GM13976 (cell line): ENCODE results near the gene RMDN2.
"Not testable (repeated sequence)": the region's sequence is repeated elsewhere in the genome, so short reads cannot be mapped to it uniquely, and the experiment has no call there.

ENCODE experiments used
- DNase-seq: peaks from one replicate; pipeline ENCODE4 v3.0.0; 2012; ENCODE audit warnings: low spot score
- CTCF ChIP-seq: IDR thresholded peaks from 2 replicates; pipeline ENCODE4 v1.5.1; 2012; ENCODE audit warnings: borderline replicate concordance, mild to moderate bottlenecking; ENCODE audit not compliant: insufficient read depth; ENCODE audit errors: extremely low read depth, missing control alignments, control extremely low read depth
- in situ Hi-C: fragments of 300-500 bp; cut with MboI; formaldehyde crosslinking; loops from one replicate; pipeline ENCODE4 v1.12.0; 2022; ENCODE audit warnings: low sequenced_read_pairs, mixed read lengths, inconsistent platforms; ENCODE audit not compliant: unreplicated experiment

RMDN2 gene

GRCh38 chr2:37921781-37922180 lies 3.3 kb upstream of the RMDN2 start:
- TF ChIP-seq CTCF: no peak
- DNase-seq: no peak
- in situ Hi-C loops: no loop called here

GRCh38 chr2:37923308-37924055 lies 1.6 kb upstream of the RMDN2 start:
- in situ Hi-C loops: no loop called here
- no peak for DNase-seq
- no peak for TF ChIP-seq CTCF

- in situ Hi-C loops: no loop called here
- DNase-seq: no peak
- TF ChIP-seq CTCF: no peak
Observed at GRCh38 chr2:37926635-37927034, 1.5 kb downstream of the RMDN2 start.

GRCh38 chr2:37928377-37928776 lies 3.3 kb downstream of the RMDN2 start:
- DNase-seq: no peak
- no peak for TF ChIP-seq CTCF
- in situ Hi-C loops: no loop called here

- in situ Hi-C loops, DNase-seq: not testable (repeated sequence)
Observed at GRCh38 chr2:37930392-37930791, 5.3 kb downstream of the RMDN2 start.

GRCh38 chr2:37932873-37933272 lies 7.8 kb downstream of the RMDN2 start:
- DNase-seq, in situ Hi-C loops: not testable (repeated sequence)

- DNase-seq: peak; percentile 76
- in situ Hi-C loops: no loop called here
- no peak for TF ChIP-seq CTCF
Observed at GRCh38 chr2:37934591-37935513, 9.8 kb downstream of the RMDN2 start.

GRCh38 chr2:37937568-37937967 lies 12.5 kb downstream of the RMDN2 start:
- DNase-seq, in situ Hi-C loops: not testable (repeated sequence)

- in situ Hi-C loops: not testable (repeated sequence)
Observed at GRCh38 chr2:37941267-37941666, 16.2 kb downstream of the RMDN2 start.

More at GRCh38 chr2:37941267-37941666, 16.2 kb downstream of the RMDN2 start:
- not testable (repeated sequence) for DNase-seq
